ENCODE results near the gene CRIP1.

The CRIP1 gene

GRCh38 chr14:105495101-105495989, 8.7 kb downstream of the CRIP1 start:
- peak; percentile 49 for DNase-seq

- peak; percentile 26 for DNase-seq
Observed at GRCh38 chr14:105495990-105496830, 9.5 kb downstream of the CRIP1 start.

GRCh38 chr14:105496831-105497591, 10.3 kb downstream of the CRIP1 start:
- peak; percentile 31 for DNase-seq

DNA sequence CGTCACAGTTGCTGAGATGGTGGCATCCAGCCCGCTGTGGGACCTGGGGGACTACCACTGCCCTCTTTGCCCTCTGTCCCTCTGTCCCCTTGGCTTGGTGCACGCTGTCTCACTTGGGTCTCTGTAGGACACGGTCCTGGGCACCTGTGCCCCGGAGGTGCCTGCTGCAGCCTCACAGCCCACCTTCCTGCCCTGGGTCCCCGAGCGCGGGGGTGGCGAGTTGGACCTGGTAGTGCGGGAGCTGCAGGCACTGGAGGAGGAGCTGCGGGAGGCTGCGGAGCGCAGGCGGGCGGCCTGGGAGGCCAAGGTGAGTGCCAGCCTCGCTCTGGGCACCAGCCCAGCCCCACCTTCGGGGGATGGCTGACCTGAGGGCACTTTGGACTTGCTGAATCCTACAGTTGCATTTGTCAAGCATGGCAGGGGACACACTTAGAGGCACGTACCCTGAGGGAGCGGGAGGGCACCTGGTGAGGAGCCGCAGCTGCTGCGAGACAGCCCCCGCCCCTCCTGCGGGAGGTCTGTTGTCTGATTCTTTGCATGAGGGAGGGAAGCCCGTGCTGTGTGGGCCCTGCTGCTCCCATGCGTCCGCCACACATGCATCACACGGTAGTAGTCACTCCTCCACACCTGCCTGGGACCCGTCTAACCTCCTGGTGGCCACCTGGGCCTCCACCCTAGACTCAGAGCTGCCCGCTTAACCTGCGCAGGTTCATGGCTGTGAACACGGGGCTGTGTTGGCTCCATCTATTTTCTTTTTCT, 11.2 kb downstream of the CRIP1 start:
- DNase-seq = peak; percentile 22

DNA sequence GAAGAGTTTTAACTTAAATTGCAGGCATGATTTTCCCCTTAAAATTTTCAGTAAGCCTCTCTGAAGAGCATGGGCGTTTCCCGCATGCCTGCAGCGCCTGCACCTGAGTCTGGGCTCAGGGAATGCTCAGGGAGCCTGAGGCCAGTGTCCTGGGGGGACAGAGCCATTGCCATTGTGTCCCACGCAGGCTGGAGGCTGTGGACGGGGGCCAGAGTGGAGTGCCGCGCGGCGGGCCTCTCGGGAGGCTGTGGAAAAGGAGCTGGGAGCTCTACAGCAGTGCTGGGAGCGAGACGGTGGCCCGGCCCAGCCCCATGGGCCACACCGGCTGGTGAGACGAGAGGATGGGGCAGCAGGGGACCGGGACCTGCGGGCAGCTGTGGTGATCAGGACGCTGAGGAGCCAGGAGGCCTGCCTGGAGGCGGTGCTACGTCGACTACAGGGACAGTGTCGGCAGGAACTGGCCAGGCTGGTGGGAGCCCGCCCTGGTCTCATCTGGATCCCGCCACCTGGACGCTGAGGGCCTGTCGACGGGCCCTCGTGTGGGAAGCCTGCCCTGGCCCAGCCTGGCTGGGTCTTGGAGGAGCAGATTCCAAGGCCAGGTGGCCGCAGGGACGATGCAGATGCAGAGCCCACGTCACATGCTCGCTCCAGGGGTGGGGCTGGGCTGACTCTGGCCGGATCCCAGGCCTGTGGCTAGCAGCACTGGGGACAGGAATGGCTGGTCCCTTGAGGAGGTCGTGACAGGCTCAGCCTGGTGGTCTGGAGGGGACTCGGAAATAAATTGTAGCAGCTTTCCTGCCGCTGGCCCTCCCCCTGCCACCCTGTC, 12.0 kb downstream of the CRIP1 start:
- peak; percentile 36 for DNase-seq

- DNase-seq = peak; percentile 75
Observed at GRCh38 chr14:105499256-105500035, 12.8 kb downstream of the CRIP1 start.

GRCh38 chr14:105500036-105500725, 13.5 kb downstream of the CRIP1 start:
- DNase-seq = no peak

DNA sequence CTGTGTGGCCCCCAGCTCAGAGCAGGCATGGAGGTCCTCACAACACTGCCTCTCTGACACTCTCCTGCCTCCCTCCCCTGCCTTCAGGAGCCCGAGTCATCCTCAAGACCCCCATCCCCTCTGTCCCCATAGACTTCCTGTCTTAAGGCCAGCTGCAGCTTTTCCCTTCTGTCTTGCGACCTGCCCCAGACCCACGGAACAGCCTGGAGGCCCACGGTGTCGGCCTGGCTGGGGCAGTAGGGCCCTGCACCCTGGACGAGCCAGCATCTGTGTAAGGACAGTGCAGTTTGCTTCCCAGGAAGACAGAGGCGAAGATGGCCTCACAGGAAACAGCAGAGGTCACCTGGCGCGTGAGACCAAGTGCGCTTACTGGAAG, 14.0 kb downstream of the CRIP1 start:
- no peak for DNase-seq

GRCh38 chr14:105501504-105502291, 15.0 kb downstream of the CRIP1 start:
- no peak for DNase-seq

DNA sequence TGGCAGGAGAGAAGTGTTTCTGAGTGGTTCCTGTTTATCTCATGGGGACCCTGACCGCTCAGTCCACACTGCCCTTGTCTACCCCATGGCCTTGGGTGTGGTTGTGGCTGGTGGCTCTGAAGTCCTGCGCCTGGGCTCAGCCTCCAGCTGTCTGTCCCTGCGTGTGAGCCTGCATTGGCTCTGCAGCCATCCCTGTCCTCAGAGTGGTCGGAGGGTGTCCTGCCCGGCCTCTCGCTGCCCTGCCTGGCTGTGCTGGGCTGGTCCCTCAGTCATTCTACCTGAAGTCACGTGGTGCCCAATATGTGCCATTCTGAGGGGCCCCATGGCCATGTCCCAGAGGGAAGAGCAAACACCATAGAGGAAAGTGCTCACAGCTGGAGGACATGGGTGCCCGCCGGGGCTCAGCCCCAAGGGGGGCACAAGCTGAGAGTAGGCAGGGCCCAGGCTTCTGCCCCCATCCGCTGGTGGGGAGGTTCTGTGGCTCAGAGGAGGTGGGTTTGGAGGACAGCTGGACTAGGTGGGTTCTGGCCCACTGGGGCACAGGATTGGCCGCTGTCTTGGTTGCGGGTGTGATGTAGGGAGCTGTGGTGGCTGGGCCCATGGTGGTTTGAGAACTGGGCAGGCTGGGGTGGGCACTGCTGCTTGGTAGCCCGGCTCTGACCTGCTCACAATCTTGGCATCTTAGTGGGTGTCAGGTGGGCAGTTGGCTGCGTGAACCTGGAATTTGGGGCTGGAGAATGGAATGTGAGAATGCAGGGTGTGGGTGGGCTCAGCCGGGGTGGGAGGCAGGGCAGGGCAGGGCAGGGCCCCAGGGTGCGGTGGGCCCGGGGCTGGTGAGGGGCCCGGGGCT, 16.0 kb downstream of the CRIP1 start:
- no peak for DNase-seq

- DNase-seq = no peak
Observed at GRCh38 chr14:105503296-105503640, 16.6 kb downstream of the CRIP1 start.

DNA sequence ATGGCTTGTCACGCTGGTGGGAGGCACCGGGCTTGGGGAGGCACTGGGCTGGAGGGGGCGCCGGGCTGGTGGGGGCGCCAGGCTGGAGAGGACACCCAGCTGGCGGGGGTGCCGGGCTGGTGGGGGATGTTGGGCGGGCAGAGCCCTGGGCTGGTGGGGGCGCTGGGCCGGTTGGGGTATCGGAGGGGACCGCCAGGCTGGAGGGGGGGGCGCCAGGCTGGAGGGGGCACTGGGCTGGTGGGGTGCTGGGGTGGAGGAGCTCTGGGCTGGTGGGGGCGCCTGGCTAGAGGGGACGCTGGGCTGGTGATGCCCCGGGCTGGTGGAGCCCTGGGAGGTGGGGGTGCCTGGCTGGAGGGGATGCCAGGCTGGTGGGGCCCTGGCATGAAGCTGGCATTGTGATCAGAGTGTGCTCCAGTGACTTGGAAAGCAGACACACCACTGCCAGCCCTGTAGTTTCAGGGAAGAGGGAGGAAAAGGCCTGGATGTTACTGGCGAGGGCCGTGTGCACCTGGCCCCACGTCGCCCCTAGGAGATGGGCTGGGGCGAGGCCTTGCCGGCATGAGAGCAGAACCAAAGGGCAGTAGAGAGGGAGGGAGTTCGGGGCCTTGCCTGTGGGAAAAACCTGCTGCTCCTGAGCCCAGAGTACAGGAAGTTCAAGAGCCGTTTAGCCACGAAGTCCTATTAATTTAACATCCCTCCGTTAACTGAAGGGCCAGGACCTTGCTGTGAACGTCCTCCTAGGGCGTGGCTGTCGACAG, 17.4 kb downstream of the CRIP1 start:
- DNase-seq = no peak

- DNase-seq = no peak
Observed at GRCh38 chr14:105505101-105505500, 18.4 kb downstream of the CRIP1 start.

DNA sequence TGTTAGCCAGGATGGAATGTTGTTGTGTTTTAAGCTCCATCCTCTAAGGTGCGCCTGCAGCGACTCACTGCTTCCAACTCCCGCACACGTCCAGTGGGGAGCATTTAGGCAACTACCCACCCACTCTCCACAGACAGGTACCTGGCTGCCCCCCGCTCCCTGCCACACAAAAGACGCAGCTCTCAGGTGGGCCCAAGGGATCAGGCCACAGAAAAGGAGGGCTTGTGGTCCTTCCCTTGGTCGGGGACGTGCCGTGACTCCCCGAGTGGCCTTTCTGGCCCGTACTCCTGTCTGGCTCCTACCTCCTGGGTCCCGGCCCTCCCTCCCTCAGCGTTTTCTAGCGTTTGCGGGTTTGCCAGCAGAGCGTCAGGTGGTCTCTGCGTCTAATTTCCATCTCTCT, 20.6 kb downstream of the CRIP1 start:
- no peak for DNase-seq

GRCh38 chr14:105508069-105508468, 21.4 kb downstream of the CRIP1 start:
- no peak for DNase-seq

- no peak for DNase-seq
Observed at GRCh38 chr14:105508601-105509000, 21.9 kb downstream of the CRIP1 start.

- DNase-seq = no peak
Observed at GRCh38 chr14:105517096-105517495, 30.4 kb downstream of the CRIP1 start.

All from right hindlimb (tissue), 1 donor.